KOPT-K1 (cell line): ENCODE data around the gene KIAA1217.

ENCODE experiments used
- H3K27ac ChIP-seq: fragments of 200-600 bp; sonication (generic); 2 replicates; pipeline ENCODE4 v1.5.1; 2016; ENCODE audit warnings: antibody characterized with exemption, mild to moderate bottlenecking, low read depth, low read length; ENCODE audit not compliant: poor library complexity, severe bottlenecking
- H3K36me3 ChIP-seq: fragments of 200-600 bp; sonication (generic); 2 replicates; pipeline ENCODE4 v1.5.1; 2017; ENCODE audit warnings: antibody characterized with exemption, mild to moderate bottlenecking, low read length, moderate library complexity; ENCODE audit not compliant: insufficient read depth
- H3K9me3 ChIP-seq: fragments of 200-600 bp; sonication (generic); 2 replicates; pipeline ENCODE4 v1.5.1; 2017; ENCODE audit warnings: antibody characterized with exemption, low read length, mild to moderate bottlenecking; ENCODE audit not compliant: insufficient read depth, poor library complexity, severe bottlenecking

Gene KIAA1217

DNA sequence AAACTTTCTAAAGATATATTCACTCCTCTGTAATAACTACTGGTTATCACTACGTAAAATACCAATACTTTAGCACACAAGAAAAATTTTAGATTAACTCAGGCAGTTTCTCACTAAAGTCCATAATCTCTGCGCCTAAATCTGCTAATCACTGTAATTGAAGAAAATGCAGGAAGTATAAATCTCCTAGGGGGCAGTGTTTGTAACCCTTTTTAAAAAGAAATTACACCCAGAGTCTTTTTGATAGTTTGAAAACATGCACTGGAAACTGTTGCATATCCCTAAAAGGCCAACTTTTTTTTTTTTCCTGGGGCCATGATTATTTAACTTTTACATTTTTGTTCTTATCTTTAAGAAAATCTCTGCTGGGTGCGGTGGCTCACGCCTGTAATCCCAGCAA is 209.6 kb downstream of the KIAA1217 start:
- Histone ChIP-seq H3K27ac (no peak overlapping the region), H3K36me3 (no peaks in the 10 kb centered on the region), H3K9me3 (no peaks in the 10 kb centered on the region)

DNA sequence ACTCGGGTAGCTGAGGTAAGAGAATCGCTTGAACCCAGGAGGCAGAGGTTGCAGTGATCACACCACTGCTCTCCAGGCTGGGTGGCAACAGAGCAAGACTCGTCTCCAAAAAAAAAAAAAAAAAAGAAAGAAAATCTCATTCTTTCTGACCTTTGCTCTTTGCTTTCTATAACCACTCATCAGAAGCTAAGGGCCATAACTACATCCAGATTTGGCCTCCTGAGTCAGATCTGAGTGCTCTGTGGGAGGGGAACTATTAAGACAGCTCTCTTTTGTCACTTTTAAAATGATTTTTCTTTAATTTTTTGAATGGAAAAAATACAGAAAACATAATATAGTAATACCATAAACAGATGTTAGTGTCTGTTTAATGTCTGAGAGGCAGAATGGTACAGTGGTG is 210.1 kb downstream of the KIAA1217 start:
- no peaks in the 10 kb centered on the region for H3K9me3 ChIP-seq
- H3K36me3 ChIP-seq: no peaks in the 10 kb centered on the region
- no peak overlapping the region for H3K27ac ChIP-seq

DNA sequence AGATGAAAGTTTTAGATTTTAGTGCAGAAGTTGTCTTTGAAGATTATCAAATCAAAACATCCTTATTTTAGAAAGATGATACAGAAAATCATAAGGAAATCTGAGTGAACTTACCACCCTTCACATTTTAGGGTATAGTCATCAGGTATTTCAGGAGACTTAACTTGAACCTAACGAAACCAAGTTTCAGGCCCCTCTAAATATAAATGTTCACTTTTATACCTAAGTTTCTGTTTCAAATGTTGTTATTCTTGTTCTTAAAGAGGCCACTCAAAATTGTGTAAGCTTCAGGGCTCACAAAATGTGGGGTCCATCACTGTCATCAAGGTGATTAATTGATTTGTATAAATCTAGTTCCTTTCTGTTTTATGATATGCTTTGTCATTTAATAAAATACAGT is 216.2 kb downstream of the KIAA1217 start:
- H3K27ac ChIP-seq: no peak overlapping the region
- H3K36me3 ChIP-seq: no peaks in the 10 kb centered on the region
- H3K9me3 ChIP-seq: no peaks in the 10 kb centered on the region

DNA sequence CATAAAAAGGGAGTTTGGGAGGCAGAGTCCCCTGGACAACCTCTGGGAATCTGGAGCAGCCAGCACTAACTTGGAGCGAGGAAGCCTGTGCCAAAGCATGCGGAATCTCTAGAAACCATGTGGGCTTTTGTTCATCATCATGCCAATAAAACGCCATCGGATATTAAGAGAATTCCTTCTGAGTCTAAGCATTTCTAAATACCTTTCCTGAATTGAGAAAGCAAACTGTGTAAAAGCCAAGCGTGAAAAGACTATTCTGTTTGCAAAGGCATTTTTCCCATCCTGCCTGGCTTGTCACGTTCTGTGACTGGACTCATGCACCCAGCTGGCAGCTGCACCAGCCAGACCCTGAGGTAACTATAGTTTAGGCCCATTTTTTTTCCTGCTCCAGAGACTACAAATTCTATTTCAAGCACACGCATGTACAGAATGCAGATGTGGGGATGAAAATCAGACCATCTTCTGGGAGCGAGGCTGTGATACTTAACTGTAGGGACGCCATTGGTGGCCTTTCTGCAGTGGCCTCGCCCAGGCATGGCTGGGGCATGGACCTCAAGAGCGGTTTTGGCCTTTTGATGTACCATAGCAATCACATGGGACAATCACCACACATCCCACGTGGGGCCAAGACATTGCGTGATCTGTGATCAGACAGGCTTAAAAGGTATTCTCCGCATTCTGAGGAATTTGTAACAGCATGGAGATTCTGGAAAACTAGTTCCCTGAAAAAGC is 218.9 kb downstream of the KIAA1217 start:
- no peak overlapping the region for H3K27ac ChIP-seq
- H3K9me3 ChIP-seq: no peaks in the 10 kb centered on the region
- no peaks in the 10 kb centered on the region for H3K36me3 ChIP-seq

DNA sequence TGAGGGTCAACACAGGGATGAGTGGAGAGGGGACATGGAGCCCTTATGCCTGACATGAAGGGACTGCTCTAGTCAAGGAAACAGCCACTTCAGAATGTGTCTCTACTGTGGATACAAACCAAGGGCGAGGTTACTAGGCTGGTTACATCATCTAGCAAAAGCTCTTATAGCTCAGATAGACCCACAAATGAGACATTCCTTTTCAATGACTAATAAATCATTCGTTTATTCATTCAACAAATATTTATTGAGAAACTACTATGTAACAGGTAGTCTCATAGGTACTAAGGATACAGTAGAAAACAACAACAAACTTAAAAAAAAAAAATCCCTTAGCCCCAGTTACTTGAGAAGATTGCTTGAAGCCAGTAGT is 219.5 kb downstream of the KIAA1217 start:
- Histone ChIP-seq H3K27ac (no peak overlapping the region), H3K9me3 (no peaks in the 10 kb centered on the region)

DNA sequence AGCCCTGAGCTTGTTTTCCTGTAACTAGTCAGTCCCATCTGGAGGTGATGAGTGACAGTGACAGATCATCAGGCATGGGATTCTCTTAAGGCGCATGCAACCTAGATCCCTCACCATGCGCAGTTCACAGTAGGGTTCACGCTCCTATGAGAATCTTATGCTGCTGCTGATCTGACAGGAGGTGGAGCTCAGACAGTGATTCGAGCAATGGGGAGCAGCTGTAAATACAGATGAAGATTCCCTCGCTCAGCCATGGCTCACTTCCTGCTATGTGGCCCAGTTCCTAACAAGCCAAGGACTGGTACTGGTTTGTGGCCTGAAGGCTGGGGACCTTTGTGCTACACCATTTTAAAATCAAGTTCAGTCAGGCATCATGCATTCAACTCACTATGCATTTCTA is 221.7 kb downstream of the KIAA1217 start:
- Histone ChIP-seq H3K27ac (no peak overlapping the region), H3K36me3 (no peaks in the 10 kb centered on the region), H3K9me3 (no peaks in the 10 kb centered on the region)

More for the DNA sequence above, 219.5 kb downstream of the KIAA1217 start:
- H3K36me3 ChIP-seq: no peaks in the 10 kb centered on the region

DNA sequence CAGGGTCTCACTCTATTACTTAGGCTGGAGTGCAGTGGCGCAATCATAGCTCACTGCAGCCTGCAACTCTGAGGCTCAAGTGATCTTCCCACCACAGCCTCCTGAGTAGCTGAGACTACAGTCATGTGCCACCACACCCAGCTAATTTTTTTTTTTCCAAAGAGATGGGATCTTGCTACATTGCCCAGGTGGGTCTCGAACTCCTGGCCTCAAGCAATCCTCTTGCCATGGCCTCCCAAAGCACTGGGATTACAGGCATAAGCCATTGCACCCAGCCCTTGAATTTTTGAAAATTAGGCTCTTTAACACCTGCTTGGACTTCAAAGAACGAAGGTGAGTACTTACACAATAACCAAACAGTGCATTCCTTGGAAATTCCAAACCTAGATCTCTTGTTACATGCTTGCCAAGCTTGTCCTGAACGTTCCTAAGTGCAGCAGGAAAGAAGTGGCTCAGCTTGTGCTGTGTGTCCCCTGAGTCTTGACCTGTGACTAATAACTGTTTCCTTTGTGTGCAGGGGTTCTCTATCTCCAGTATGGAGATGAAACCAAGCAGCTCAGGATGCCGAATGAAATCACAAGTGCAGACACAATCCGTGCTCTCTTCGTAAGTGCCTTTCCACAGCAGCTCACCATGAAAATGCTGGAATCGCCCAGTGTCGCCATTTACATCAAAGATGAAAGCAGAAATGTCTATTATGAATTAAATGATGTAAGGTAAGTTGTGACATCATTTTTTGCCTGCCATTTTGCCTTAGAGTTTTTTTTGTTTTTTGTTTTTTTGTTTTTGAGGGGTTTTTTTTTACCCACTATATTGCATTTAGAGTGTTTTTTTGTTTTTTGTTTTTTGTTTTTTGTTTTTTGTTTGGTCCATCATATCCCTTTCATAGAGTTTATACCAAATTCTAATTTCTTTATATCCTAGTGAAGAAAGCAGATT is 223.8 kb downstream of the KIAA1217 start:
- no peak overlapping the region for H3K27ac ChIP-seq

DNA sequence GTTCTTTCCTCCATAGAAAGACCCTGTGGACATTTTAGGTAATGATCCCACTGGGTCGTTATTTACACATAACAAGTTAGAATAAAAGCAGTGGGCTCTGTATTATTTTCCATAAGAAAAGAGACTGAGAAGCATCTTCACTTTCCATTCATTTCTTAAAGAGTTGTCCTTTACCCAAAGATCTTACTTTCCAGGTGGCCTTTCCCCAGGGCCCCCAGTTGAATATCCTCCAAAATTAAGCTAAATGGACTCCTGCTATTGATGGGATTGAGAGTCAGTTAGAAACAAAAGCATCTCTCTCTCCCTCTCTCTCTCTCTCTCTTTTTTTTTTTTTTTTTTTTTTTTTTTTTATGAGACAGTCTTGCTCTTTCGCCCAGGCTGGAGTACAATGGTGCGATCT is 224.8 kb downstream of the KIAA1217 start:
- H3K27ac ChIP-seq: no peak overlapping the region
- no peaks in the 10 kb centered on the region for H3K36me3 ChIP-seq
- H3K9me3 ChIP-seq: no peaks in the 10 kb centered on the region

More for the DNA sequence above, 223.8 kb downstream of the KIAA1217 start:
- Histone ChIP-seq H3K9me3 (no peaks in the 10 kb centered on the region), H3K36me3 (no peaks in the 10 kb centered on the region)

DNA sequence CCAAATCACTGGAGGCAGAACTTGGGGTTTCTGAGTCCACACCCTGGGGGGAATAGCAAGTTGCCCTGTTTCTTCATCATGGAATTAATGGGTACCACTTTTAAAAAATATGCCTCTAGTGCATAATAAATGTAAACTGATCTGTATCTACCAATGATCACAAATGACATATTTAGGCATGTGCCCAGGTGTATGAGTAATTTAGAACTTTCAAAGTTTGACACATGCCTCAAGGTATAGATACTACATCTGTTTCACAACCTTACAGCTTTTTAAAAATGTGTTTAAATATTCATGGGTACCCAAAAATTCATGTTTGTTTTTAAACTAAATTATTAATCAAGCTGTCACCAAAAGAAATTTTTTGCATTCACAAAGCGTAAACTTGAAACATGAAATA is 226.0 kb downstream of the KIAA1217 start:
- no peak overlapping the region for H3K27ac ChIP-seq

DNA sequence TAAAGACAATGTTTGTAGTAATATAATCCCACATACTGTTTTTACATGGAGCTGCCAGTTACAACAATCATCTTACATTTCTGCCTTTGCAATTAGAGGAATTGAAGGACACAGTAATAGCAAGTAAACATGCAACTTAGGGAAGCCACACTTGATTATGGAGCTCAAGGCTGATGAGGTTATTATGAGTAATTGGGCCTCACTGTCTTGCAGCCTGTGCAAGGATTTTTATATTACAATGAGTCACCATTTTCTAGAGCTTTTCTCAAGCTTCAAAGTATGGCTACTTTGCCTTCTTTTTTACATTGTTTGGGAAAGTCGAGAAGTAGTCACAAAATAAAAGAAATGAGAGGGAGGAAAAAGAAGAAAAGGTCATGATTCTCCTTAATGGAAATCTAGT is 226.4 kb downstream of the KIAA1217 start:
- no peaks in the 10 kb centered on the region for H3K9me3 ChIP-seq
- H3K27ac ChIP-seq: no peak overlapping the region
- no peaks in the 10 kb centered on the region for H3K36me3 ChIP-seq

More for the DNA sequence above, 226.0 kb downstream of the KIAA1217 start:
- H3K9me3 ChIP-seq: no peaks in the 10 kb centered on the region
- H3K36me3 ChIP-seq: no peaks in the 10 kb centered on the region

DNA sequence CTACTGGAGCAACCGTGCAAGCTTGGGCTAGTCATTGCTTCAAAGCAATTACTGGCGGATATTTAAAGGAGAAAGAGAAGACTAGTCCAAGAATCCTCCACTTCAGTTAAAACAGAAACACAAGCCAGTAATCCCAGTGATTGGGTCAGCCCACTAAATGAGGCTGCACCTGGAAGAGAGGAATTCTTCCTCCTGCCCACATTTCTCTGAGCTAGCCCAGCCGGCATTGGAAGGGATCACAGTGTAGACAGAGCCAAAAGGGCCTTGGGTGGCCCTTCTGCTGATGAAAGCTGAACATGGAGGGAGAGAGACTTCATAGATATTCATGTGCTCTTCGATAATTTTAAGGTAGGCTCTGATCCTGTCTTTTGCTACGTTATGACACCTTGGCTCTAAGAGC is 228.4 kb downstream of the KIAA1217 start:
- Histone ChIP-seq H3K9me3 (no peaks in the 10 kb centered on the region), H3K27ac (no peak overlapping the region), H3K36me3 (no peaks in the 10 kb centered on the region)

DNA sequence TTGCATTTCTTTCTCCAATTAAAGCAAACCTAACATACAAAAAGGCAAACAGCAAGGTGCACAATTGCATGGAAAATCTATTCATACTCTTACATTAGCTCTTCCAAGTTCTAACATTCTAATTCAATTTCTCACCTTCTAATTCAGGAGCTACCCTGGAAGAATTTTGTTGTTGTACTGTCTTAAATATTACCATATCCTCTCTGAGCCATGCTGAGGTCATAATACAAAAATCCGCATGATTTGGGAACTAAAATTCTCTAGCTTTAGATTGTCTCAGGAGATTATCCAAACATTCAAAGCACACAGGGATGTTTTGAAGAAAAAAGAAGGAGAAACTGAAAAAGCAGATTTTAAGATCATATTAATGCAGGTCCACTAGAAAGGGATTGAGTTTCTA is 229.9 kb downstream of the KIAA1217 start:
- H3K27ac ChIP-seq: no peak overlapping the region
- H3K36me3 ChIP-seq: no peaks in the 10 kb centered on the region

DNA sequence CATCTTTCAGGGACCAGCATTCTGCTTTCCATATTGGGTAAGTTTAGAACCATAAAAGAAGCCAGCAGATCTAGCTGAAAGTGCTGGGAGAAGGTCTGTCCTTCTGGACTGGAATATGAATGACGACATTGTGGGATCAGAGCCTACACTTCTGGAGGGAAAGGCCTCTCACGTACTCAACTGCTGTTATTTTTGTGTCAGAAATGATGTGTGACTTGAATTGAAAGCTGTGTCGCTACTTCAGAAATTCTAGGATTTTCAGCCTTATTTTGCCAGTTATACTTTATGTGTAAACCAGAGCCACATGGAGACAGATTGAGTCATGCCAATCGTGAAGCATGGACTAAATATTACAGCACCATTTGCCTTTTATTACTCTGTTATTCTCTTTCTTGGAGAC is 231.0 kb downstream of the KIAA1217 start:
- Histone ChIP-seq H3K27ac (no peak overlapping the region), H3K9me3 (no peaks in the 10 kb centered on the region), H3K36me3 (no peaks in the 10 kb centered on the region)

More for the DNA sequence above, 229.9 kb downstream of the KIAA1217 start:
- no peaks in the 10 kb centered on the region for H3K9me3 ChIP-seq

DNA sequence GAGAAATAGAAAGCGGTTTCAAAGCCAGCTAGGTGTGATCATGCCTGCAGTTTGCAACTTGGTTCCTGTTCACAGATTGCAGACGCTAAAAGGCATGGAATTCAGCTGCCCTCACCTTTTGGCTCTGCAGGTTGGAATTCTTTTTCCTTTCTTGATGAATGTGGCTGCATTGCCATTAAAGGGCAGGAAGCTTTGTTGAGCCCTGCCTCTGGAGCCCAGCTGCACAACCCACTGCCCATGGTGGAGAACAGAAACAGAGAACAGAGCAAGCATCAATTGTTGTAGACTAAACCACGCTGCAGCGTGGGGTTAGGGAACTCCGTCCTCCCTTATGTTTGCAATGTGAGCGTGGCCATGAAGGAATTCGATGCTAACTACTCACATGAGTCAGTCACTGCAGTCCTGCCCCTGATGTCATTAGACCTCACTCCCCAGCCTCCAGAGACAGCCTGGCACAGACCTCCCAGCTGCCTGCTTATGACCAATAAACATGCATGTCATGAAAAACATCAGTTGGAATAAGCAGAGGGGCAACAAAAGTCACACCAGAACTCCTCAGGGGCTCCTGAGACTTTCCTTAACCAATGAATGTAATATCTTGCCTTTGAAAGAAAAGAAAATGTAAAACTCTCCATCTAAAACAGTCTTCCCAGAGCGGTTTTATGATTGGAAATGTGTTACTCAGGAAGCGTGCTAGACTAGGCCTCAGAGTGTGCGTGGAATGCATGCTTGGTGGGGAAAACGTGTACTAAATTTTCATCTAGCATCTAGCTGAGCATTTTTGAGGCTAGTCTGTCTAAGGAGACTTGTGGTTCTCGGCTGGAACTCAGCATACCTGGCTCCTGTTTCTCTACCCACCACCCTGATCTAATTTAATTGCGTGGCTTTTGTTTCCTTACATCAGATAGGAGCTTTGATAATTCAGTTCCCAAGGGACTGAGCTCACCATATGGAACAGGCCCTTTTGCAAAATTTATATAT is 232.2 kb downstream of the KIAA1217 start:
- no peak overlapping the region for H3K27ac ChIP-seq
- H3K9me3 ChIP-seq: no peaks in the 10 kb centered on the region
- H3K36me3 ChIP-seq: no peaks in the 10 kb centered on the region

DNA sequence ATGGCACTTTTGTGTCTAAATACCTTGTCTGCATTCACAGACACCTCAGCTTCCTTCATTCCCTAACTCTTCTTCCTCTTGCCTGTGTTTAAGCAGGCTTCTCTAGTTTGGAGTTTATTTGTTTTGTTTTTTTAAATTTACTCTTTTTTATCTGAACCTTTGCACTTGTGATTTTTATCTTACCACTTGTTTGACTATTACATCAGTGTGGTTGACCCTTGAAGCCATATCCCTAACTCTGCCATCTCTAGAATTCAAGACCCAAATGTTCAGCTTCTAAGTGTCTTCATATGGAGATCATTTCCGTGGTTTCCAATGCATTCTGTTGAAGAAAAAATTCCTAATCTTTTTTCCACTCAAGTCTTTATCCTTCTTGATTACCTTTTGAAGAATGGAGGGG is 233.3 kb downstream of the KIAA1217 start:
- H3K27ac ChIP-seq: no peak overlapping the region
- H3K36me3 ChIP-seq: no peaks in the 10 kb centered on the region
- no peaks in the 10 kb centered on the region for H3K9me3 ChIP-seq
